Thoracic aorta (tissue), 2 donors: ENCODE measurements around the gene CCDC134. TPM values are rescaled to one million over a fixed set of nuclear protein-coding genes. Genes with fewer than 3 reads are reported as not detected.

Experiments used
- ATAC-seq: fragments of 150-250 bp; one replicate; pipeline ENCODE4 v1.8.0; 2017; ENCODE audit warnings: low read depth; ENCODE audit not compliant: insufficient number of reproducible peaks, low FRiP score
- DNase-seq: peaks from one replicate; pipeline ENCODE4 v3.0.0-alpha.2; 2020; ENCODE audit warnings: low spot score
- H3K27ac ChIP-seq, 2 donors: fragments of 200-600 bp; sonication (generic); 1 replicate in 1 of 2; 2 replicates in 1 of 2; pipeline ENCODE4 v1.5.1; 2016; ENCODE audit warnings: mild to moderate bottlenecking in 2 of 2, moderate library complexity in 2 of 2
- H3K27me3 ChIP-seq: fragments of 200-600 bp; sonication (generic); replicated peaks from 2 replicates; pipeline ENCODE4 v1.6.0; 2016; ENCODE audit warnings: mild to moderate bottlenecking; ENCODE audit not compliant: insufficient read depth
- H3K36me3 ChIP-seq: fragments of 200-600 bp; sonication (generic); one replicate; pipeline ENCODE4 v1.5.1; 2016
- H3K4me1 ChIP-seq, 2 donors: fragments of 200-600 bp; sonication (generic); 1 replicate in 1 of 2; 2 replicates in 1 of 2; pipeline versions ENCODE4 v1.5.1 to v1.6.0; 2016; ENCODE audit warnings: low read depth in 2 of 2, mild to moderate bottlenecking in 1 of 2; ENCODE audit not compliant: control insufficient read depth in 1 of 2
- H3K4me3 ChIP-seq: fragments of 200-600 bp; sonication (generic); 2 replicates; pipeline ENCODE4 v1.5.1; 2016; ENCODE audit warnings: mild to moderate bottlenecking
- H3K9me3 ChIP-seq: fragments of 200-600 bp; sonication (generic); 2 replicates; pipeline ENCODE4 v1.5.1; 2016
- CTCF ChIP-seq: fragments of 200-600 bp; sonication (generic); IDR thresholded peaks from one replicate; pipeline ENCODE4 v1.5.1; 2019; ENCODE audit warnings: antibody characterized with exemption
- total RNA-seq, 2 donors: library from RNA; depleted of rRNA; stranded (reverse); fragments of >200 nt; gene quantifications; one replicate each; pipeline versions ENCODE4 v1.1.0 to v1.2.3, GENCODE V29; 2016

Gene CCDC134
- total RNA-seq, 2 donors from 2014 or later = 1.6 to 5.3 TPM

- Histone ChIP-seq H3K36me3 (peaks cover 2% of the 10 kb centered on the region), H3K27me3 (no peaks in the 10 kb centered on the region), H3K9me3 (no peaks in the 10 kb centered on the region), H3K4me1 (peaks cover 0 to 13% of the 10 kb centered on the region in 2 donors), H3K4me3 (no peak overlapping the region), H3K27ac (no peak overlapping the region)
- no peak for ATAC-seq
- no peak for TF ChIP-seq CTCF
- DNase-seq = no peak
Measured at GRCh38 chr22:41840216-41840615, 39.7 kb downstream of the CCDC134 start.

GRCh38 chr22:41841085-41841712 lies 40.7 kb downstream of the CCDC134 start:
- Histone ChIP-seq H3K9me3 (no peaks in the 10 kb centered on the region), H3K27ac (no peak overlapping the region), H3K4me1 (peaks cover 0 to 15% of the 10 kb centered on the region in 2 donors), H3K4me3 (no peak overlapping the region), H3K36me3 (no peaks in the 10 kb centered on the region), H3K27me3 (no peaks in the 10 kb centered on the region)
- ATAC-seq (no peak), DNase-seq (no peak)
- no peak for TF ChIP-seq CTCF

- H3K4me1 ChIP-seq = peaks cover 0 to 15% of the 10 kb centered on the region in 2 donors
- no peaks in the 10 kb centered on the region for H3K9me3 ChIP-seq
- DNase-seq (no peak), ATAC-seq (no peak)
- H3K4me3 ChIP-seq = no peak overlapping the region
- no peaks in the 10 kb centered on the region for H3K36me3 ChIP-seq
- H3K27me3 ChIP-seq = no peaks in the 10 kb centered on the region
- H3K27ac ChIP-seq = no peak overlapping the region
- no peak for TF ChIP-seq CTCF
Measured at GRCh38 chr22:41842996-41843970, 42.8 kb downstream of the CCDC134 start.

- DNase-seq (no peak), ATAC-seq (no peak)
- Histone ChIP-seq H3K4me1 (peaks cover 0 to 15% of the 10 kb centered on the region in 2 donors), H3K9me3 (no peaks in the 10 kb centered on the region), H3K36me3 (no peaks in the 10 kb centered on the region), H3K27ac (no peak overlapping the region), H3K4me3 (no peak overlapping the region), H3K27me3 (no peaks in the 10 kb centered on the region)
- no peak for TF ChIP-seq CTCF
Measured at GRCh38 chr22:41844036-41844435, 43.6 kb downstream of the CCDC134 start.

- H3K4me1 ChIP-seq = peaks cover 0 to 15% of the 10 kb centered on the region in 2 donors
- H3K27me3 ChIP-seq = no peaks in the 10 kb centered on the region
- TF ChIP-seq CTCF = no peak
- H3K36me3 ChIP-seq = no peaks in the 10 kb centered on the region
- ATAC-seq = no peak
- DNase-seq = no peak
- no peak overlapping the region for H3K27ac ChIP-seq
- no peak overlapping the region for H3K4me3 ChIP-seq
- no peaks in the 10 kb centered on the region for H3K9me3 ChIP-seq
Measured at GRCh38 chr22:41844513-41844912, 44.0 kb downstream of the CCDC134 start.
